Left lung (tissue), 10 donors: ENCODE results near the gene MYL5. TPM values are rescaled to one million over a fixed set of nuclear protein-coding genes. Genes with fewer than 3 reads are reported as not detected.
A peak's percentile ranks its signal among the peaks of the same experiment; 100 is the strongest.

ENCODE experiments used
- ATAC-seq: fragments of 200-7000 bp; cut with Tn5 transposase; one replicate; pipeline ENCODE4 v1.9.1; 2020; ENCODE audit warnings: moderate library complexity
- DNase-seq, 4 donors: peaks; one replicate each; pipeline ENCODE4 v3.0.0-alpha.2; 2013 to 2020
- H3K27ac ChIP-seq, 2 donors: fragments of 200-600 bp; sonication (generic) in 1 of 2; one replicate each; pipeline versions ENCODE4 v1.5.0 to v1.8.0; 2020 to 2021
- H3K27me3 ChIP-seq, 2 donors: fragments of 200-600 bp; sonication (generic) in 1 of 2; one replicate each; pipeline versions ENCODE4 v1.5.0 to v1.8.0; 2020 to 2021
- H3K36me3 ChIP-seq, 2 donors: fragments of 200-600 bp; sonication (generic) in 1 of 2; one replicate each; pipeline versions ENCODE4 v1.5.0 to v1.8.0; 2020 to 2021
- H3K4me1 ChIP-seq, 2 donors: fragments of 200-600 bp; one replicate each; pipeline ENCODE4 v1.8.0; 2021
- H3K4me3 ChIP-seq, 2 donors: fragments of 200-600 bp; sonication (generic) in 1 of 2; one replicate each; pipeline versions ENCODE4 v1.5.0 to v1.8.0; 2020 to 2021; ENCODE audit warnings: mild to moderate bottlenecking in 1 of 2
- H3K9me3 ChIP-seq, 2 donors: fragments of 200-600 bp; sonication (generic) in 1 of 2; one replicate each; pipeline versions ENCODE4 v1.5.0 to v1.8.0; 2020 to 2021
- intact Hi-C, 2 donors: fragments of 100-400 bp; cut with DNase I; formaldehyde crosslinking; loops; one replicate each; pipeline versions ENCODE4 v1.11.2 to v1.14.2; 2022
- polyA plus RNA-seq, 6 donors: library from polyadenylated mRNA; unstranded; fragments of 120-200 nt; gene quantifications; one replicate each; pipeline ENCODE4 v1.2.1, GENCODE V29; 2013; ENCODE audit not compliant: insufficient read length in 6 of 6
- total RNA-seq, 2 donors: library from RNA; stranded (reverse); fragmentation: NEBNext Ultra II Directional; extraction: Animal tissue kit (Norgen Biotek cat#: 25700); gene quantifications; one replicate each; pipeline ENCODE4 v1.2.1, GENCODE V29; 2021
- TF ChIP-seq, protein P1 (sequence below), 2 donors: fragments of 200-600 bp; sonication (generic) in 1 of 2; IDR thresholded peaks; one replicate each; pipeline versions ENCODE4 v1.5.0 to v1.8.0; 2021; ENCODE audit warnings: antibody characterized with exemption in 2 of 2
- donor health status: DM: no; HTN: yes; CAD: no.
- donor health status: DM: no; HTN: no; CAD: no.

Gene MYL5
- total and polyA plus RNA-seq, 8 donors, result 7.8 to 23.2 (median 17.5) TPM

- H3K4me3 ChIP-seq, result peak overlapping the region; percentile 27 to 48
- no peaks in the 10 kb centered on the region for H3K9me3 ChIP-seq
- DNase-seq (peak in 3 of 4 donors; percentile 62 to 89 (median 69)), ATAC-seq (peak; percentile 43)
- intact Hi-C loops, result no loop called here
- peaks cover 0 to 5% of the 10 kb centered on the region in 2 donors for H3K36me3 ChIP-seq
- peak overlapping the region in 1 of 2 donors; percentile 33 for H3K27ac ChIP-seq
- peaks cover 7 to 25% of the 10 kb centered on the region in 2 donors for H3K4me1 ChIP-seq
- TF ChIP-seq, protein P1, sequence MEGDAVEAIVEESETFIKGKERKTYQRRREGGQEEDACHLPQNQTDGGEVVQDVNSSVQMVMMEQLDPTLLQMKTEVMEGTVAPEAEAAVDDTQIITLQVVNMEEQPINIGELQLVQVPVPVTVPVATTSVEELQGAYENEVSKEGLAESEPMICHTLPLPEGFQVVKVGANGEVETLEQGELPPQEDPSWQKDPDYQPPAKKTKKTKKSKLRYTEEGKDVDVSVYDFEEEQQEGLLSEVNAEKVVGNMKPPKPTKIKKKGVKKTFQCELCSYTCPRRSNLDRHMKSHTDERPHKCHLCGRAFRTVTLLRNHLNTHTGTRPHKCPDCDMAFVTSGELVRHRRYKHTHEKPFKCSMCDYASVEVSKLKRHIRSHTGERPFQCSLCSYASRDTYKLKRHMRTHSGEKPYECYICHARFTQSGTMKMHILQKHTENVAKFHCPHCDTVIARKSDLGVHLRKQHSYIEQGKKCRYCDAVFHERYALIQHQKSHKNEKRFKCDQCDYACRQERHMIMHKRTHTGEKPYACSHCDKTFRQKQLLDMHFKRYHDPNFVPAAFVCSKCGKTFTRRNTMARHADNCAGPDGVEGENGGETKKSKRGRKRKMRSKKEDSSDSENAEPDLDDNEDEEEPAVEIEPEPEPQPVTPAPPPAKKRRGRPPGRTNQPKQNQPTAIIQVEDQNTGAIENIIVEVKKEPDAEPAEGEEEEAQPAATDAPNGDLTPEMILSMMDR (IDR thresholded peaks at IDR 0.05), result no peak
- no peaks in the 10 kb centered on the region for H3K27me3 ChIP-seq
Measured at GRCh38 chr4:680928-681645, 6.7 kb downstream of the MYL5 start.

GRCh38 chr4:681736-682451, 7.6 kb downstream of the MYL5 start:
- Histone ChIP-seq H3K4me1 (peaks cover 10 to 28% of the 10 kb centered on the region in 2 donors), H3K27ac (no peak overlapping the region), H3K4me3 (no peak overlapping the region), H3K36me3 (peaks cover 0 to 5% of the 10 kb centered on the region in 2 donors), H3K9me3 (no peaks in the 10 kb centered on the region), H3K27me3 (no peaks in the 10 kb centered on the region)
- ATAC-seq (peak; percentile 4), DNase-seq (peak in 1 of 4 donors; percentile 88)
- intact Hi-C loops, result no loop called here
- TF ChIP-seq, protein P1 (IDR thresholded peaks at IDR 0.05), result no peak

DNA sequence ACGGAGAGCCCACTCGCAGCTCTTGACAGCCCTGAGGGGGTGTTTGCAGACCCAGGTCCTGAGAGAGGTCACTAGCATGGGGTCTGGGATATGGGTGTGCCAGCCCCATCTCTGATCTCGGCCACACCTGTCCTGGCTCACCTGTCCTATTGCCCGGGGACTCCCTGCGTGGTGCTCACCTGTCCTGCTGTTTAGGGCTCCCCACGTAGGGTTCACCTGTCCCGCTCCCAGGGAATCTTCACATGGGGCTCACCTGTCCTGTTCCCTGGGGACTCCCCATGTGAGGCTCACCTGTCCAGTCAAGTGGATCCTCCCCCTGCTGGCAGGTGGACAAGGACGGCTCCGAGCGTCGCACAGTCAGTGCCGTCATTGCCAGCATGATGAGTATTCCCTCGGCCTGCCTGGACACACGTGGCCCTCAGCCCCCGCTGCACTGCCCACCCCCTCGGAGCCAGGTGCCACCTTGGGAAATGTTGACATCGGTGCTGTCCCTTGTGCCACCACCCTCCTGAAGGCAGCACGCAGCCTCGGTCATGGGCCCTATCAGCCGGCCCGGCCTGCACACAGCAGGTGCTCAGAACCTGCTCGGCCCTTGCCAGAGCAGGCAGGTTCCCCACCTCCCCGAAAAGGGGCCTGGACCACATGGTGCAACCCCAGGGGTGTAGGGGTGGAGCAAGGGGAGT, 8.3 kb downstream of the MYL5 start:
- Histone ChIP-seq H3K36me3 (peaks cover 0 to 5% of the 10 kb centered on the region in 2 donors), H3K27ac (no peak overlapping the region), H3K4me3 (no peak overlapping the region), H3K27me3 (no peaks in the 10 kb centered on the region), H3K4me1 (peaks cover 17 to 36% of the 10 kb centered on the region in 2 donors), H3K9me3 (no peaks in the 10 kb centered on the region)
- ATAC-seq, result no peak
- TF ChIP-seq, protein P1 (IDR thresholded peaks at IDR 0.05), result no peak
- peak in 1 of 4 donors; percentile 73 for DNase-seq
- intact Hi-C loops, result no loop called here

- intact Hi-C loops, result no loop called here
- Histone ChIP-seq H3K27ac (no peak overlapping the region), H3K4me1 (peaks cover 22 to 43% of the 10 kb centered on the region in 2 donors), H3K9me3 (no peaks in the 10 kb centered on the region), H3K4me3 (no peak overlapping the region), H3K27me3 (peaks cover 0 to under 1% of the 10 kb centered on the region in 2 donors), H3K36me3 (peaks cover 0 to 5% of the 10 kb centered on the region in 2 donors)
- TF ChIP-seq, protein P1 (IDR thresholded peaks at IDR 0.05), result no peak
- ATAC-seq (no peak), DNase-seq (peak in 1 of 4 donors; percentile 65)
Measured at GRCh38 chr4:683247-683897, 9.0 kb downstream of the MYL5 start.
